HEK293 (cell line): Measurements from ENCODE around the gene PRC1.
A peak's percentile ranks its signal among the peaks of the same experiment; 100 is the strongest.

Experiments
- GLI4 ChIP-seq: fragments of 450-650 bp; formaldehyde crosslinking; IDR thresholded peaks from 2 replicates; pipeline ENCODE4 v1.5.1; 2016; ENCODE audit warnings: missing biosample characterization, missing genetic modification characterization
- GLIS1 ChIP-seq: fragments of 450-650 bp; formaldehyde crosslinking; IDR thresholded peaks from 2 replicates; pipeline ENCODE4 v1.5.1; 2016; ENCODE audit warnings: missing biosample characterization, missing genetic modification characterization
- HIC1 ChIP-seq: fragments of 450-650 bp; formaldehyde crosslinking; IDR thresholded peaks from 2 replicates; pipeline ENCODE4 v1.5.1; 2016; ENCODE audit warnings: missing biosample characterization, missing genetic modification characterization
- KLF10 ChIP-seq: fragments of 450-650 bp; IDR thresholded peaks from 2 replicates; pipeline ENCODE4 v1.5.1; 2018; ENCODE audit warnings: missing biosample characterization, mild to moderate bottlenecking, missing genetic modification characterization
- KLF9 ChIP-seq: fragments of 450-650 bp; formaldehyde crosslinking; IDR thresholded peaks from 2 replicates; pipeline ENCODE4 v1.5.1; 2016; ENCODE audit warnings: missing biosample characterization, missing genetic modification characterization, low read depth
- PBX3 ChIP-seq: sonication (generic); formaldehyde crosslinking; IDR thresholded peaks from 2 replicates; pipeline ENCODE4 v1.8.1; 2022; ENCODE audit warnings: mild to moderate bottlenecking, moderate library complexity, missing genetic modification reagents
- SETDB1 ChIP-seq: IDR thresholded peaks from one replicate; pipeline ENCODE4 v1.6.1; 2017; ENCODE audit warnings: mild to moderate bottlenecking, low read length, moderate library complexity, mixed read lengths; ENCODE audit not compliant: insufficient read length
- SP2 ChIP-seq: fragments of 450-650 bp; formaldehyde crosslinking; IDR thresholded peaks from 2 replicates; pipeline ENCODE4 v1.5.1; 2016; ENCODE audit warnings: missing biosample characterization, missing genetic modification characterization
- WT1 ChIP-seq: fragments of 450-650 bp; formaldehyde crosslinking; IDR thresholded peaks from 2 replicates; pipeline ENCODE4 v1.5.1; 2016; ENCODE audit warnings: missing biosample characterization, missing genetic modification characterization
- ZBTB8A ChIP-seq: fragments of 450-650 bp; formaldehyde crosslinking; IDR thresholded peaks from 2 replicates; pipeline ENCODE4 v1.5.1; 2016; ENCODE audit warnings: missing biosample characterization, missing genetic modification characterization
- ZFHX2 ChIP-seq: fragments of 450-650 bp; formaldehyde crosslinking; conservative IDR thresholded peaks from 2 replicates; pipeline ENCODE4 v1.5.1; 2016; ENCODE audit warnings: missing biosample characterization, missing genetic modification characterization
- ZFP3 ChIP-seq: fragments of 450-650 bp; formaldehyde crosslinking; IDR thresholded peaks from 2 replicates; pipeline ENCODE4 v1.5.1; 2016; ENCODE audit warnings: low read depth, missing biosample characterization, missing genetic modification characterization
- ZFP69B ChIP-seq: fragments of 450-650 bp; formaldehyde crosslinking; IDR thresholded peaks from 2 replicates; pipeline ENCODE4 v1.5.1; 2016; ENCODE audit warnings: missing biosample characterization, missing genetic modification characterization
- ZNF248 ChIP-seq: fragments of 450-650 bp; formaldehyde crosslinking; IDR thresholded peaks from 2 replicates; pipeline ENCODE4 v1.5.1; 2017; ENCODE audit warnings: missing biosample characterization, missing genetic modification characterization
- ZNF292 ChIP-seq: fragments of 450-650 bp; formaldehyde crosslinking; IDR thresholded peaks from 2 replicates; pipeline ENCODE4 v1.5.1; 2016; ENCODE audit warnings: low read depth, missing biosample characterization, missing genetic modification characterization, borderline replicate concordance
- ZNF391 ChIP-seq: fragments of 450-650 bp; formaldehyde crosslinking; IDR thresholded peaks from 2 replicates; pipeline ENCODE4 v1.5.1; 2016; ENCODE audit warnings: low read depth, missing biosample characterization, missing genetic modification characterization, borderline replicate concordance
- ZNF394 ChIP-seq: fragments of 450-650 bp; formaldehyde crosslinking; IDR thresholded peaks from 2 replicates; pipeline ENCODE4 v1.5.1; 2016; ENCODE audit warnings: missing biosample characterization, missing genetic modification characterization, mild to moderate bottlenecking, moderate library complexity, borderline replicate concordance
- ZNF426 ChIP-seq: fragments of 450-650 bp; formaldehyde crosslinking; IDR thresholded peaks from 2 replicates; pipeline ENCODE4 v1.5.1; 2017; ENCODE audit warnings: missing biosample characterization, missing genetic modification characterization, mild to moderate bottlenecking, inconsistent platforms, moderate library complexity
- ZNF555 ChIP-seq: fragments of 450-650 bp; formaldehyde crosslinking; conservative IDR thresholded peaks from 2 replicates; pipeline ENCODE4 v1.5.1; 2017; ENCODE audit warnings: missing biosample characterization, mild to moderate bottlenecking, missing genetic modification characterization, inconsistent platforms
- ZNF600 ChIP-seq: fragments of 450-650 bp; formaldehyde crosslinking; IDR thresholded peaks from 2 replicates; pipeline ENCODE4 v1.5.1; 2016; ENCODE audit warnings: missing biosample characterization, missing genetic modification characterization
- ZNF610 ChIP-seq: fragments of 450-650 bp; formaldehyde crosslinking; IDR thresholded peaks from 2 replicates; pipeline ENCODE4 v1.5.1; 2016; ENCODE audit warnings: missing biosample characterization, missing genetic modification characterization, borderline replicate concordance
- ZNF623 ChIP-seq: fragments of 450-650 bp; formaldehyde crosslinking; IDR thresholded peaks from 2 replicates; pipeline ENCODE4 v1.5.1; 2016; ENCODE audit warnings: missing biosample characterization, missing genetic modification characterization
- ZNF629 ChIP-seq: fragments of 450-650 bp; formaldehyde crosslinking; IDR thresholded peaks from 2 replicates; pipeline ENCODE4 v1.5.1; 2017; ENCODE audit warnings: missing biosample characterization, missing genetic modification characterization
- ZNF654 ChIP-seq: fragments of 450-650 bp; formaldehyde crosslinking; IDR thresholded peaks from 2 replicates; pipeline ENCODE4 v1.5.1; 2016; ENCODE audit warnings: low read depth, missing biosample characterization, missing genetic modification characterization
- ZNF664 ChIP-seq: fragments of 450-650 bp; formaldehyde crosslinking; IDR thresholded peaks from 2 replicates; pipeline ENCODE4 v1.5.1; 2016; ENCODE audit warnings: missing biosample characterization, missing genetic modification characterization
- ZNF747 ChIP-seq: fragments of 450-650 bp; formaldehyde crosslinking; IDR thresholded peaks from 2 replicates; pipeline ENCODE4 v1.5.1; 2016; ENCODE audit warnings: missing biosample characterization, missing genetic modification characterization
- ZNF792 ChIP-seq: fragments of 450-650 bp; formaldehyde crosslinking; IDR thresholded peaks from 2 replicates; pipeline ENCODE4 v1.5.1; 2016; ENCODE audit warnings: missing biosample characterization, missing genetic modification characterization
- ZSCAN16 ChIP-seq: fragments of 450-650 bp; formaldehyde crosslinking; IDR thresholded peaks from 2 replicates; pipeline ENCODE4 v1.5.1; 2016; ENCODE audit warnings: missing biosample characterization, missing genetic modification characterization
- ZXDB ChIP-seq: fragments of 450-650 bp; formaldehyde crosslinking; IDR thresholded peaks from 2 replicates; pipeline ENCODE4 v1.5.1; 2016; ENCODE audit warnings: missing biosample characterization, missing genetic modification characterization
- TF ChIP-seq, protein P1 (sequence below): fragments of 450-650 bp; formaldehyde crosslinking; IDR thresholded peaks from 2 replicates; pipeline ENCODE4 v1.5.0; 2017; ENCODE audit warnings: missing biosample characterization, missing genetic modification characterization, borderline replicate concordance
- TF ChIP-seq, protein P2 (sequence below): fragments of 450-650 bp; formaldehyde crosslinking; conservative IDR thresholded peaks from 2 replicates; pipeline ENCODE4 v1.5.1; 2016; ENCODE audit warnings: low read depth, missing biosample characterization, missing genetic modification characterization

PRC1 gene

GRCh38 chr15:90934949-90935751, 59.2 kb downstream of the PRC1 start, which contains the start of gene UNC45A (continued):
- TF ChIP-seq, protein P1, sequence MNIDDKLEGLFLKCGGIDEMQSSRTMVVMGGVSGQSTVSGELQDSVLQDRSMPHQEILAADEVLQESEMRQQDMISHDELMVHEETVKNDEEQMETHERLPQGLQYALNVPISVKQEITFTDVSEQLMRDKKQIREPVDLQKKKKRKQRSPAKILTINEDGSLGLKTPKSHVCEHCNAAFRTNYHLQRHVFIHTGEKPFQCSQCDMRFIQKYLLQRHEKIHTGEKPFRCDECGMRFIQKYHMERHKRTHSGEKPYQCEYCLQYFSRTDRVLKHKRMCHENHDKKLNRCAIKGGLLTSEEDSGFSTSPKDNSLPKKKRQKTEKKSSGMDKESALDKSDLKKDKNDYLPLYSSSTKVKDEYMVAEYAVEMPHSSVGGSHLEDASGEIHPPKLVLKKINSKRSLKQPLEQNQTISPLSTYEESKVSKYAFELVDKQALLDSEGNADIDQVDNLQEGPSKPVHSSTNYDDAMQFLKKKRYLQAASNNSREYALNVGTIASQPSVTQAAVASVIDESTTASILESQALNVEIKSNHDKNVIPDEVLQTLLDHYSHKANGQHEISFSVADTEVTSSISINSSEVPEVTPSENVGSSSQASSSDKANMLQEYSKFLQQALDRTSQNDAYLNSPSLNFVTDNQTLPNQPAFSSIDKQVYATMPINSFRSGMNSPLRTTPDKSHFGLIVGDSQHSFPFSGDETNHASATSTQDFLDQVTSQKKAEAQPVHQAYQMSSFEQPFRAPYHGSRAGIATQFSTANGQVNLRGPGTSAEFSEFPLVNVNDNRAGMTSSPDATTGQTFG (tag by site-specific recombination): no peak
- peak; percentile 1; the same call in 1 of the 2 replicates for TF ChIP-seq ZNF610 (tag by site-specific recombination)
- TF ChIP-seq ZBTB8A (tag by site-specific recombination): peak; percentile 89
- 0 out of 2 replicates have a peak, but pooled peaks have one; percentile 57 for TF ChIP-seq ZNF792 (tag by site-specific recombination)
- TF ChIP-seq ZFP69B (tag by site-specific recombination): 0 out of 2 replicates have a peak, but pooled peaks have one; percentile 22
- TF ChIP-seq ZNF391 (tag by site-specific recombination): no peak
- no peak for TF ChIP-seq ZNF555 (tag by site-specific recombination)
- TF ChIP-seq ZNF426 (tag by site-specific recombination): no peak
- peak; percentile 71; the same call in 1 of the 2 replicates for TF ChIP-seq ZNF394 (tag by site-specific recombination)
- TF ChIP-seq GLI4 (tag by site-specific recombination): no peak
- TF ChIP-seq ZNF664: no peak
- TF ChIP-seq ZNF248 (tag by site-specific recombination): no peak
- TF ChIP-seq ZXDB (tag by site-specific recombination): peak; percentile 86
- peak; percentile 60 for TF ChIP-seq ZFHX2 (tag by site-specific recombination)
- no peak for TF ChIP-seq ZNF629 (tag by site-specific recombination)
- no peak for TF ChIP-seq ZNF623 (tag by site-specific recombination)
- peak; percentile 90 for TF ChIP-seq KLF9 (tag by site-specific recombination)
- peak; percentile 61 for TF ChIP-seq ZNF600 (tag by site-specific recombination)
- TF ChIP-seq ZFP3: no peak
- peak; percentile 79 for TF ChIP-seq GLIS1 (tag by site-specific recombination)
- no peak for TF ChIP-seq SETDB1
- no peak for TF ChIP-seq ZNF654
- TF ChIP-seq ZSCAN16 (tag by site-specific recombination): no peak
- peak; percentile 95 for TF ChIP-seq SP2
- TF ChIP-seq HIC1 (tag by site-specific recombination): peak; percentile 59; the same call in 1 of the 2 replicates
- no peak for TF ChIP-seq ZNF292 (tag by site-specific recombination)
- TF ChIP-seq, protein P2, sequence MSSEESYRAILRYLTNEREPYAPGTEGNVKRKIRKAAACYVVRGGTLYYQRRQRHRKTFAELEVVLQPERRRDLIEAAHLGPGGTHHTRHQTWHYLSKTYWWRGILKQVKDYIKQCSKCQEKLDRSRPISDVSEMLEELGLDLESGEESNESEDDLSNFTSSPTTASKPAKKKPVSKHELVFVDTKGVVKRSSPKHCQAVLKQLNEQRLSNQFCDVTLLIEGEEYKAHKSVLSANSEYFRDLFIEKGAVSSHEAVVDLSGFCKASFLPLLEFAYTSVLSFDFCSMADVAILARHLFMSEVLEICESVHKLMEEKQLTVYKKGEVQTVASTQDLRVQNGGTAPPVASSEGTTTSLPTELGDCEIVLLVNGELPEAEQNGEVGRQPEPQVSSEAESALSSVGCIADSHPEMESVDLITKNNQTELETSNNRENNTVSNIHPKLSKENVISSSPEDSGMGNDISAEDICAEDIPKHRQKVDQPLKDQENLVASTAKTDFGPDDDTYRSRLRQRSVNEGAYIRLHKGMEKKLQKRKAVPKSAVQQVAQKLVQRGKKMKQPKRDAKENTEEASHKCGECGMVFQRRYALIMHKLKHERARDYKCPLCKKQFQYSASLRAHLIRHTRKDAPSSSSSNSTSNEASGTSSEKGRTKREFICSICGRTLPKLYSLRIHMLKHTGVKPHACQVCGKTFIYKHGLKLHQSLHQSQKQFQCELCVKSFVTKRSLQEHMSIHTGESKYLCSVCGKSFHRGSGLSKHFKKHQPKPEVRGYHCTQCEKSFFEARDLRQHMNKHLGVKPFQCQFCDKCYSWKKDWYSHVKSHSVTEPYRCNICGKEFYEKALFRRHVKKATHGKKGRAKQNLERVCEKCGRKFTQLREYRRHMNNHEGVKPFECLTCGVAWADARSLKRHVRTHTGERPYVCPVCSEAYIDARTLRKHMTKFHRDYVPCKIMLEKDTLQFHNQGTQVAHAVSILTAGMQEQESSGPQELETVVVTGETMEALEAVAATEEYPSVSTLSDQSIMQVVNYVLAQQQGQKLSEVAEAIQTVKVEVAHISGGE (tag by site-specific recombination): peak; percentile 20; the same call in 1 of the 2 replicates
- TF ChIP-seq WT1 (tag by site-specific recombination): 0 out of 2 replicates have a peak, but pooled peaks have one; percentile 6
- TF ChIP-seq PBX3 (CRISPR knock-in tag): peak; percentile 40; the same call in 1 of the 2 replicates
- TF ChIP-seq ZNF747: no peak
- peak; percentile 59 for TF ChIP-seq KLF10 (tag by site-specific recombination)
